Spleen (tissue), 11 donors: Measurements from ENCODE around the gene LMCD1. TPM values are rescaled to one million over a fixed set of nuclear protein-coding genes. Genes with fewer than 3 reads are reported as not detected.

ENCODE experiments used
- DNase-seq: peaks from one replicate; pipeline ENCODE4 v3.0.0-alpha.2; 2020
- H3K27ac ChIP-seq, 8 donors: fragments of 200-600 bp; sonication (generic) in 7 of 8; 1 replicate in 4 of 8; 2 replicates in 4 of 8; pipeline versions ENCODE4 v1.5.0 to v1.8.0; 2016 to 2021; ENCODE audit warnings: inconsistent platforms in 4 of 8, mild to moderate bottlenecking in 4 of 8, moderate library complexity in 1 of 8
- H3K27me3 ChIP-seq, 7 donors: fragments of 200-600 bp; sonication (generic) in 6 of 7; replicated peaks in 1 of 7; 1 replicate in 4 of 7; 2 replicates in 3 of 7; pipeline versions ENCODE4 v1.5.0 to v1.8.0; 2016 to 2021; ENCODE audit warnings: inconsistent platforms in 3 of 7, mild to moderate bottlenecking in 1 of 7
- H3K36me3 ChIP-seq, 6 donors: fragments of 200-600 bp; sonication (generic) in 5 of 6; 1 replicate in 4 of 6; 2 replicates in 2 of 6; pipeline versions ENCODE4 v1.5.0 to v1.8.0; 2016 to 2021; ENCODE audit warnings: inconsistent platforms in 2 of 6
- H3K4me1 ChIP-seq, 6 donors: fragments of 200-600 bp; sonication (generic) in 5 of 6; 1 replicate in 3 of 6; 2 replicates in 3 of 6; pipeline versions ENCODE4 v1.5.0 to v1.8.0; 2016 to 2021; ENCODE audit warnings: inconsistent platforms in 3 of 6
- H3K4me3 ChIP-seq, 8 donors: fragments of 200-600 bp; sonication (generic) in 7 of 8; 1 replicate in 4 of 8; 2 replicates in 4 of 8; pipeline versions ENCODE4 v1.5.0 to v1.8.0; 2016 to 2021; ENCODE audit warnings: inconsistent platforms in 4 of 8, mild to moderate bottlenecking in 4 of 8, moderate library complexity in 2 of 8
- H3K9me3 ChIP-seq, 8 donors: fragments of 200-600 bp; sonication (generic) in 7 of 8; 1 replicate in 4 of 8; 2 replicates in 4 of 8; pipeline versions ENCODE4 v1.5.0 to v1.8.0; 2016 to 2021; ENCODE audit warnings: inconsistent platforms in 4 of 8
- POLR2A ChIP-seq, 3 donors: fragments of 450-650 bp; IDR thresholded peaks; one replicate each; pipeline ENCODE4 v1.5.1; 2017; ENCODE audit warnings: antibody characterized with exemption in 3 of 3, mild to moderate bottlenecking in 1 of 3
- POLR2AphosphoS5 ChIP-seq, 3 donors: sonication (generic); formaldehyde crosslinking; IDR thresholded peaks; one replicate each; pipeline ENCODE4 v1.5.1; 2017; ENCODE audit warnings: antibody characterized with exemption in 3 of 3
- WGBS, 5 donors: extraction: QIAGEN DNeasy Blood & Tissue Kit in 3 of 5; methylation state at CpG; one replicate each; pipeline versions ENCODE4 v1.1.5 to v1.1.7; 2013 to 2018; 5-methylcytosine and 5-hydroxymethylcytosine counted together
- intact Hi-C: fragments of 100-400 bp; cut with DNase I; formaldehyde crosslinking; loops from one replicate; pipeline ENCODE4 v1.15.0; 2023; ENCODE audit warnings: low total_unique reads
- polyA plus RNA-seq, 3 donors: library from polyadenylated mRNA; stranded (reverse); fragments of 200-250 nt; gene quantifications; one replicate each; pipeline ENCODE4 v1.2.1, GENCODE V29; 2013
- total RNA-seq, 7 donors: library from RNA; depleted of rRNA in 3 of 7; stranded (reverse); fragments of >200 nt in 3 of 7; fragmentation: NEBNext Ultra II Directional in 4 of 7; extraction: Animal tissue kit (Norgen Biotek cat#: 25700) in 4 of 7; gene quantifications; one replicate each; pipeline versions ENCODE4 v1.1.0 to v1.2.1, GENCODE V29; 2016 to 2021
- TF ChIP-seq, protein P1 (sequence below), 11 experiments: fragments of 200-600 bp in 7 of 11; fragments of 450-650 bp in 4 of 11; sonication (generic) in 4 of 11; IDR thresholded peaks in 8 of 11; conservative IDR thresholded peaks in 3 of 11; 1 replicate in 7 of 11; 2 replicates in 4 of 11; pipeline versions ENCODE4 v1.4.0 to v1.8.0; 2016 to 2021; ENCODE audit warnings: antibody characterized with exemption in 11 of 11, inconsistent platforms in 4 of 11, mild to moderate bottlenecking in 1 of 11
- donor health status: healthy with polysubstance abuse.
- donor health status: DM: no; HTN: no; CAD: no; lungs with moderate emphysema.
- donor health status: DM: no; HTN: no; CAD: no.
- donor health status: Bipolar disorder and iron deficiency.
- donor health status: healthy.
- donor health status: DM: no; HTN: no; CAD: no.
- donor health status: DM: yes; HTN: yes; CAD: no.

The LMCD1 gene
- total and polyA plus RNA-seq, 10 donors = 24.5 to 203 (median 78.7) TPM

DNA sequence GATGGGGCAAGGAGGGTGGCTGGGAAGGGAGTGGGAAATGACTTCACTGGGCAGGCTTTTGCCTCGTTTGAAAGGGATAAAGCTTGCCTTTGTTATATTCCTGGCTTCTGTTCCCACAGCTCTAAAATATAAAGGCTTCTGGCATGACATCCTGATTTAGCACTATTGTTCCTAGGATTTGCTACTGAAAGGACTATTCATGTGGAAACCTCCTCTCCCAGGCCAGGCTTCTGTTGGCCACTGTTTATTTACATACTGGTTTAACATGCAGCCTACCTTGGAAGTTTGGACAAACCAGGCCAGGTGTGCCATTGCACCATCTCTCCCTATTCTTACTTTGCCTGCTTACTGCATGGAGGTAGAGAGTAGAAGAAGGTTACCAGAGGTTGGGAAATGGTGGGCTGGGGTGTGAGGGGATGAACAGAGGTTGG, 2.4 kb upstream of the LMCD1 start:
- no peak for DNase-seq
- H3K4me1 ChIP-seq = peaks cover 2 to 37% (median 23%) of the 10 kb centered on the region in 6 donors
- H3K36me3 ChIP-seq = no peaks in the 10 kb centered on the region
- peaks cover 0 to 14% (median 0%) of the 10 kb centered on the region in 7 donors for H3K27me3 ChIP-seq
- peak overlapping the region in 1 of 8 donors; percentile 13 for H3K27ac ChIP-seq
- no peaks in the 10 kb centered on the region for H3K9me3 ChIP-seq
- WGBS, 5 donors = 49 to 87% (median 66%) methylated on average over 1 of the region's 1 CpG
- TF ChIP-seq POLR2AphosphoS5 (IDR thresholded peaks at IDR 0.05) (no peak), POLR2A (IDR thresholded peaks at IDR 0.05) (no peak)
- TF ChIP-seq, protein P1, sequence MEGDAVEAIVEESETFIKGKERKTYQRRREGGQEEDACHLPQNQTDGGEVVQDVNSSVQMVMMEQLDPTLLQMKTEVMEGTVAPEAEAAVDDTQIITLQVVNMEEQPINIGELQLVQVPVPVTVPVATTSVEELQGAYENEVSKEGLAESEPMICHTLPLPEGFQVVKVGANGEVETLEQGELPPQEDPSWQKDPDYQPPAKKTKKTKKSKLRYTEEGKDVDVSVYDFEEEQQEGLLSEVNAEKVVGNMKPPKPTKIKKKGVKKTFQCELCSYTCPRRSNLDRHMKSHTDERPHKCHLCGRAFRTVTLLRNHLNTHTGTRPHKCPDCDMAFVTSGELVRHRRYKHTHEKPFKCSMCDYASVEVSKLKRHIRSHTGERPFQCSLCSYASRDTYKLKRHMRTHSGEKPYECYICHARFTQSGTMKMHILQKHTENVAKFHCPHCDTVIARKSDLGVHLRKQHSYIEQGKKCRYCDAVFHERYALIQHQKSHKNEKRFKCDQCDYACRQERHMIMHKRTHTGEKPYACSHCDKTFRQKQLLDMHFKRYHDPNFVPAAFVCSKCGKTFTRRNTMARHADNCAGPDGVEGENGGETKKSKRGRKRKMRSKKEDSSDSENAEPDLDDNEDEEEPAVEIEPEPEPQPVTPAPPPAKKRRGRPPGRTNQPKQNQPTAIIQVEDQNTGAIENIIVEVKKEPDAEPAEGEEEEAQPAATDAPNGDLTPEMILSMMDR (IDR thresholded peaks at IDR 0.05 in 8 of 11, conservative IDR thresholded peaks at IDR 0.05 in 3 of 11) = no peak
- H3K4me3 ChIP-seq = no peak overlapping the region
- intact Hi-C loops = no loop called here

DNA sequence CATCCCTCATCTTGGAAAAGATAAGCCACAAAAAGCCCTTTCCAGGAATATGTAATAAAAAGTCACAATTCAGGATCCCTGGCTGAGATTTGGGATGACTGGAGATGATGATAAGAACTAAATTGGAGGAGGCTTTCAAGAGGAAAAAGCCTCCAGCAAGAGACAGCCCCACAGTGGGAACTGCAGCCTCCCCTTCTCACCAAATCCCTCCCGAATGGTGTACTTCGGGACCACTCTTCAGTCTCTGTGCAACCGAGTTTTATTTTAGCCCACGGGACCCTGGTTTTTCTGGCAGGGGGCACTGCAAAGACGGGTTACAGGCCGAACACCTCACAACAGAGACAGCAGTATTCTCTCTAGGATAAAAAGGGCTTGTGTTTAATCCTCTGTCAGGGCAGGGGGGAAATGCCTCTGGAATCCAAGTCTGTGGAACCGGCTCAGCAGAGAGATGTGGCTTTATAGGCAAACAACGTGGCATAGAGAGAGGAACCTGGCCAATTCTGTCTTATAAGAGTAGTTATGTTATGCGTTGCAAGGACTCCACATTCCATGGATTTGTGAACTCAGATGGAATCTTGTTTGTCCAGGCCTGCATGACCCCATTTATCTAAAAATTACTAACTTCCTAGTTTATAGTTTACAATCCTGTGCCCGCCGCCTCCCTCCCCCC, 1.2 kb upstream of the LMCD1 start:
- DNase-seq = no peak
- no peak for TF ChIP-seq POLR2AphosphoS5 (IDR thresholded peaks at IDR 0.05)
- TF ChIP-seq, protein P1 (IDR thresholded peaks at IDR 0.05 in 8 of 11, conservative IDR thresholded peaks at IDR 0.05 in 3 of 11) = no peak
- TF ChIP-seq POLR2A (IDR thresholded peaks at IDR 0.05) = no peak
- Histone ChIP-seq H3K36me3 (no peaks in the 10 kb centered on the region), H3K4me3 (peak overlapping the region in 2 of 8 donors; percentile 37 to 71), H3K9me3 (no peaks in the 10 kb centered on the region), H3K4me1 (peaks cover 8 to 50% (median 28%) of the 10 kb centered on the region in 6 donors), H3K27me3 (peaks cover 0 to 14% (median 0%) of the 10 kb centered on the region in 7 donors), H3K27ac (peak overlapping the region in 6 of 8 donors; percentile 3 to 86 (median 80))
- 57 to 71% (median 60%) methylated on average over 11 of the region's 11 CpGs for WGBS, 5 donors
- intact Hi-C loops = no loop called here

DNA sequence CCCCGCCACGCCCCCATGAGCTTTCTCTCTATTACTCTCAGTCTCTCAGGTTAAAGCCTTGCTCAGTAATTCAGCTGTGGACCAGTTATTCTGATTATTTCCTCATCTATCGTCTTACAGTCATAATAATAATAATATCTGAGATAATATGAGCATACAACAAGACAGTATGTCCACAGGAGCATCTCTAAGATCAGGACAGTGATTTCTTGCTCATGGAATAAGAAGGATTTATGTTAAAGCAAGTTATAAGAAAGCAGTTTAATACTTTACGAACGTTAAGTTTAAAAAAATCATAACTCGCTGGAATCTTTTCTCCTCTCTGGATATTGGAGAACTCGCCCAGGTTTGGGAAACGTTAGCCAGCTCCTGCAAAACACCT, 643 bp upstream of the LMCD1 start:
- Histone ChIP-seq H3K27ac (peak overlapping the region; percentile 66 to 86 (median 80)), H3K27me3 (peaks cover 0 to 14% (median 0%) of the 10 kb centered on the region in 7 donors), H3K4me3 (peak overlapping the region; percentile 9 to 71 (median 39)), H3K4me1 (peaks cover 8 to 55% (median 33%) of the 10 kb centered on the region in 6 donors), H3K9me3 (no peaks in the 10 kb centered on the region), H3K36me3 (no peaks in the 10 kb centered on the region)
- no peak for DNase-seq
- intact Hi-C loops = no loop called here
- TF ChIP-seq POLR2AphosphoS5 (IDR thresholded peaks at IDR 0.05) = no peak
- TF ChIP-seq, protein P1 (IDR thresholded peaks at IDR 0.05 in 8 of 11, conservative IDR thresholded peaks at IDR 0.05 in 3 of 11) = no peak
- no peak for TF ChIP-seq POLR2A (IDR thresholded peaks at IDR 0.05)
- 5 to 30% (median 16%) methylated on average over 8 of the region's 8 CpGs for WGBS, 5 donors

DNA sequence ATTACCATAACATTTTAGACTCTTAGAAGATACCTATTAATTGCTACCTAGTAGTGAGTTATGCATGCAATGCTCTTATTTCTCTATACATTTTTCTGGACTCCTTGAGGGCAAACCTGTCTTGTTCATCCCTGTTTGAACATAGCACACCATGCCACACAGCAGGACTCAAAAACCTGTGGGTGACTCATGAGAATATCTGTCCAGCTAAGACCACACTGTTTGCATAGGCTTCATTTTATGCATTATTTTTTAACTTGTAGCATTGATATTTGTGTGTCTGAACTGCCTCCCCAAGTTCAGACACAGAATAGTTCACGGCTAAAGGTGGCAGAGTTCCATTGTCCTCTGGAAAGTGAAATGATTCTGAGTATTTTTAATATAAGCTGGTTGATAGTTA, 1.8 kb downstream of the LMCD1 start:
- peak overlapping the region in 7 of 8 donors; percentile 67 to 79 (median 72) for H3K27ac ChIP-seq
- peaks cover 16 to 80% (median 50%) of the 10 kb centered on the region in 6 donors for H3K4me1 ChIP-seq
- no peaks in the 10 kb centered on the region for H3K9me3 ChIP-seq
- peak overlapping the region; percentile 13 to 65 (median 40) for H3K4me3 ChIP-seq
- peaks cover 0 to 14% (median 0%) of the 10 kb centered on the region in 7 donors for H3K27me3 ChIP-seq
- H3K36me3 ChIP-seq = peaks cover 0 to 4% (median 0%) of the 10 kb centered on the region in 6 donors
- 35 to 74% (median 59%) methylated on average over 1 of the region's 1 CpG for WGBS, 5 donors
- no peak for DNase-seq
- TF ChIP-seq, protein P1 (IDR thresholded peaks at IDR 0.05 in 8 of 11, conservative IDR thresholded peaks at IDR 0.05 in 3 of 11) = no peak
- TF ChIP-seq POLR2AphosphoS5 (IDR thresholded peaks at IDR 0.05) (no peak), POLR2A (IDR thresholded peaks at IDR 0.05) (no peak)
- intact Hi-C loops = no loop called here
